Activated T-helper 2 cell treated with anti-CD3 and anti-CD28 coated beads, Interferon-gamma antibody, Interleukin-2, Interleukin-4, amounts not matched to agents 10 μg/mL and 5 μg/mL and 100 μg/mL, durations not matched to agents 14 hours and 24 hours and 36 hours (primary cell): Measurements from ENCODE around the gene CYFIP1. TPM values are rescaled to one million over a fixed set of nuclear protein-coding genes. Genes with fewer than 3 reads are reported as not detected.
A peak's percentile ranks its signal among the peaks of the same experiment; 100 is the strongest.

Source experiments
- DNase-seq: peaks from one replicate; pipeline ENCODE4 v3.0.0; 2021; ENCODE audit warnings: low spot score
- H3K27ac Mint-ChIP-seq: one replicate; pipeline ENCODE4 v1.8.0; 2021; ENCODE audit warnings: mixed read lengths
- H3K27me3 Mint-ChIP-seq: one replicate; pipeline ENCODE4 v1.8.0; 2021; ENCODE audit warnings: low read depth, mixed read lengths
- H3K36me3 Mint-ChIP-seq: one replicate; pipeline ENCODE4 v1.8.0; 2021; ENCODE audit warnings: low read depth, mixed read lengths
- H3K4me1 Mint-ChIP-seq: one replicate; pipeline ENCODE4 v1.8.0; 2021; ENCODE audit warnings: low read depth, mixed read lengths
- H3K4me3 Mint-ChIP-seq: one replicate; pipeline ENCODE4 v1.8.0; 2021; ENCODE audit warnings: low read depth, mild to moderate bottlenecking, moderate library complexity, mixed read lengths
- H3K9me3 Mint-ChIP-seq: one replicate; pipeline ENCODE4 v1.8.0; 2021; ENCODE audit warnings: mixed read lengths
- intact Hi-C: fragments of 100-400 bp; cut with micrococcal nuclease; formaldehyde crosslinking; loops from one replicate; pipeline ENCODE4 v1.15.1; 2023
- total RNA-seq: library from RNA; stranded (reverse); gene quantifications from 2 replicates; pipeline ENCODE4 v1.2.3, GENCODE V29; 2022

The CYFIP1 gene
- total RNA-seq, 1 donor from 2014 or later, result 52.7 TPM

DNA sequence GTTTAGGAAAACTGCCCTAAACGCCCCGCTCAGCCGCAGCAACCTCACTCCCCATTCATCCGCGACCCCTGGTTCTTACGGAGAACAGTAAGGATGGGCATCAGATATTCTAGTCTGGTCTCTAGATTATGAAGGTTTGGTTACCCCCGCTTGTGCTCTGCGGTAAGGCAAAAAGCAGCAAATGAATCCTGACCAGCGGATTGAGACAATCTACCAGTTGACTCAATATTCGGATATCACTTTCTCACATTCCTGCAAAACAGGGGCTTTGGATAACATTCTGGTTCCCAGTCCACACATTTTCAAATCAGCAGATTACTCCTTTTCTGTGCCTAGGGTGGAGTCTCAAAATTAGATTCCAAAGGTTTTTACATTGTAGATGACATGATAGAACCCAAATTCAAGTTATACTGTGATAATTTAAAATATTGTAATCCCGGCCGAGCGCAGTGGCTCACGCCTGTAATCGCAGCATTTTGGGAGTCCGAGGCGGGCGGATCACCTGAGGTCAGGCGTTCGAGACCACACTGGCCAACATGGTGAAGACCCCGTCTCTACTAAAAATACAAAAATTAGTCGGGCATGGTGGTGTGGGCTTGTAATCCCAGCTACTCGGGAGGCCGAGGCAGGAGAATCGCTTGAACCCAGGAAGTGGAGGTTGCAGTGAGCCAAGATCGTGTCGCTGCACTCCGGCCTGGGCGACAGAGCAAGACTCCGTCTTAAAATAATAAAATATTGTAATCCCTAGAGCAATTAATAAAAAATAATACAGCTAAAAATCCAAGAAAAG lies 1.1 kb upstream of the CYFIP1 start:
- H3K9me3 Mint-ChIP-seq, result no peaks in the 10 kb centered on the region
- H3K4me3 Mint-ChIP-seq, result peak overlapping the region; percentile 66
- intact Hi-C loops, result no loop called here
- H3K27me3 Mint-ChIP-seq, result peaks cover 24% of the 10 kb centered on the region
- H3K36me3 Mint-ChIP-seq, result no peaks in the 10 kb centered on the region
- no peak for DNase-seq
- no peak overlapping the region for H3K27ac Mint-ChIP-seq
- peaks cover 14% of the 10 kb centered on the region for H3K4me1 Mint-ChIP-seq

- Mint-ChIP-seq H3K27ac (peak overlapping the region; percentile 46), H3K27me3 (peaks cover 24% of the 10 kb centered on the region), H3K36me3 (no peaks in the 10 kb centered on the region), H3K9me3 (no peaks in the 10 kb centered on the region), H3K4me3 (peak overlapping the region; percentile 87), H3K4me1 (peaks cover 18% of the 10 kb centered on the region)
- intact Hi-C loops, result no loop called here
- peak; percentile 19 for DNase-seq
These were observed 655 bp downstream of the CYFIP1 start for GRCh38 chr15:22979238-22980188.

DNA sequence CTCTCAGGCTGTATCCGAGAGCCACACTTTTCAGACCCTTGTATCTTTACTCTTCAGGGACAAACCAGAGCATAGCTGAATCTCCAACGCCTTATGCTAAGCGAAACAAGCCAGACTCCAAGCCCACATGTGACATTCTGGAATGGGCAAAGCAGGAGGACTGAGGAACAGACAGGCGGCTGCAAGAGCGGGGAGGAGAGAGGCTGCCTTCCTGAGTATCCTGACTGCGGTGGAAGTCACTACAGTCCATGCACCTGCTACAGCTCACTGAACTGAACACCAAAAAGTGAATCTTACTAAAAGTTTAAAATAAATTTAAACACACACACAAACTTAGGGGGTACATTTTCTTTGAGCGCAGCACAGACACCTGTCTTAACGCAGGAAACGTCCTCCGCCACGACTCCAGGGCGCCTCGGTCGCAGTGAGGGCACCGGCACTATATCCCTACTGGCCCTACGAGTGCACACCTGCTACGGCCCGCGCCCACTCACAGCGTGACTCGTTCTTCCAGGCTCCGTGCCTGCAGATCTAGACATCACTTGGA lies 1.4 kb downstream of the CYFIP1 start:
- H3K27ac Mint-ChIP-seq, result no peak overlapping the region
- peaks cover 24% of the 10 kb centered on the region for H3K27me3 Mint-ChIP-seq
- intact Hi-C loops, result no loop called here
- DNase-seq, result no peak
- peak overlapping the region; percentile 87 for H3K4me3 Mint-ChIP-seq
- peaks cover 18% of the 10 kb centered on the region for H3K4me1 Mint-ChIP-seq
- no peaks in the 10 kb centered on the region for H3K9me3 Mint-ChIP-seq
- H3K36me3 Mint-ChIP-seq, result no peaks in the 10 kb centered on the region

DNA sequence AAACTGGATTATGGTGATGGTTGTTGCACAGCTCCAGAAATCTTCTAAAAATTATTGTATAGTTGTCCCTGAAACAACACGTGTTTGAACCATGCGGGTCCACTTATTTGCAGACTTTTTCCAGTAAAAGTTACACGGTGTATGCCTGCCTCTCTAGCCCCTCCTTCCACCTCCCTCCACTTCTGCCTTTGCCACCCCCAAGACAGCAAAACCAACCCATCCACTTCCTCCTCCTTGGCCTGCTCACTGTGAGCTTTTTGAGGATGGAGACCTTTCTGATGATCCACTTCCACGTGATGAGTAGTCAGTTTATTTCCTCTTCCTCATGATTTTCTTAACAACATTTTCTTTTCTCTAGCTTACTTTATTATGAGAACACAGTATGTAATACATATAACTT lies 5.4 kb downstream of the CYFIP1 start:
- Mint-ChIP-seq H3K27ac (peak overlapping the region; percentile 2), H3K4me3 (no peak overlapping the region)

GRCh38 chr15:22973987-22974386 lies 6.2 kb downstream of the CYFIP1 start:
- H3K36me3 Mint-ChIP-seq, result no peaks in the 10 kb centered on the region
- peaks cover 7% of the 10 kb centered on the region for H3K27me3 Mint-ChIP-seq
- intact Hi-C loops, result no loop called here
- H3K27ac Mint-ChIP-seq, result no peak overlapping the region
- H3K4me1 Mint-ChIP-seq, result peaks cover 14% of the 10 kb centered on the region
- peaks cover 4% of the 10 kb centered on the region for H3K9me3 Mint-ChIP-seq
- no peak for DNase-seq
- no peak overlapping the region for H3K4me3 Mint-ChIP-seq

More for the DNA sequence above, 5.4 kb downstream of the CYFIP1 start:
- no peaks in the 10 kb centered on the region for H3K9me3 Mint-ChIP-seq
- H3K36me3 Mint-ChIP-seq, result no peaks in the 10 kb centered on the region
- H3K4me1 Mint-ChIP-seq, result peaks cover 21% of the 10 kb centered on the region
- intact Hi-C loops, result no loop called here
- DNase-seq, result no peak
- H3K27me3 Mint-ChIP-seq, result peaks cover 15% of the 10 kb centered on the region

GRCh38 chr15:22973286-22973685 lies 6.9 kb downstream of the CYFIP1 start:
- Mint-ChIP-seq H3K9me3 (peaks cover 4% of the 10 kb centered on the region), H3K27ac (no peak overlapping the region), H3K36me3 (no peaks in the 10 kb centered on the region), H3K4me3 (no peak overlapping the region), H3K4me1 (peaks cover 10% of the 10 kb centered on the region), H3K27me3 (peaks cover under 1% of the 10 kb centered on the region)
- DNase-seq, result no peak
- intact Hi-C loops, result no loop called here

- DNase-seq, result no peak
- Mint-ChIP-seq H3K4me3 (no peak overlapping the region), H3K27ac (no peak overlapping the region), H3K4me1 (peaks cover 6% of the 10 kb centered on the region), H3K36me3 (no peaks in the 10 kb centered on the region), H3K27me3 (no peaks in the 10 kb centered on the region), H3K9me3 (peaks cover 4% of the 10 kb centered on the region)
- intact Hi-C loops, result no loop called here
These were observed 10.7 kb downstream of the CYFIP1 start for GRCh38 chr15:22969489-22969888.

GRCh38 chr15:22968366-22968765 lies 11.8 kb downstream of the CYFIP1 start:
- Mint-ChIP-seq H3K4me3 (no peak overlapping the region), H3K4me1 (peaks cover 4% of the 10 kb centered on the region), H3K27me3 (no peaks in the 10 kb centered on the region), H3K27ac (no peak overlapping the region), H3K9me3 (peaks cover 4% of the 10 kb centered on the region), H3K36me3 (no peaks in the 10 kb centered on the region)
- intact Hi-C loops, result no loop called here
- DNase-seq, result no peak

- H3K4me1 Mint-ChIP-seq, result peaks cover 2% of the 10 kb centered on the region
- no peak for DNase-seq
- H3K27me3 Mint-ChIP-seq, result no peaks in the 10 kb centered on the region
- no peak overlapping the region for H3K4me3 Mint-ChIP-seq
- H3K27ac Mint-ChIP-seq, result no peak overlapping the region
- H3K9me3 Mint-ChIP-seq, result peaks cover 4% of the 10 kb centered on the region
- H3K36me3 Mint-ChIP-seq, result no peaks in the 10 kb centered on the region
- intact Hi-C loops, result no loop called here
These were observed 12.9 kb downstream of the CYFIP1 start for GRCh38 chr15:22967084-22967770.

DNA sequence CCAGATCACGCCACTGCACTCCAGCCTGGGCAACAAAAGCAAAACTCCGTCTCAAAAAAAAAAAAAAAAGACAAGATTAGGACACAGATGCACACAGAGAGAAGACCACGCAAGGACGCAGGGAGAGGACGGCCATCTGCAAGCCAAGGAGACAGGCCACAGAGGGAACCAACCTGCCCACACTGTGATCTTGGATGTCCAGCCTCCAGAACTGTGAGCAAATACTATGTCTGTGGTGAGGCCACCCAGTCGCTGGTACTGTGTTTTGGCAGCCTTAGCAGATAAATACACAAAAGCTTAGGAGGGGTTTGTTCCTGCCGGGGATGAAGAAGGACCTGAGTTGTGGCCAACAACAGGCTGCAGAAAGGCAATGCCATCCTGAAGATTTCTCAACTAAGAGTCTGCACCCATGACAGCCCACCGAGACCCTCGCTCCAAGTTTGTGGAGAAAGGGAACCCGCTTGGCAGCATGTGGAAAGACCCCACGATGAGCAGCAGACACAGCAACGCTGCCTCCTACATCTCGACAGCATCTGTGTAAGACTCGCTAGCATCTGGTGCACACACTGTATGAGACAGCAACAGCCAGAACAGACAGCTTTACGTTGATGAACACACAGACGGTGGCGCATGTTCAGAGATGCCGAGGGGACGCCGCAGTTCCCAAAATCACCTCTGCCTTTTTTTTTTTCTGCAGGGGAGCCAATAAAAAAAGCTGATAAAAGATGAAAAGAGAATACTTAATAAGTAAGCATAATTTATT lies 13.7 kb downstream of the CYFIP1 start:
- Mint-ChIP-seq H3K4me3 (no peak overlapping the region), H3K27me3 (no peaks in the 10 kb centered on the region), H3K4me1 (peaks cover 2% of the 10 kb centered on the region), H3K36me3 (no peaks in the 10 kb centered on the region), H3K9me3 (peaks cover 4% of the 10 kb centered on the region), H3K27ac (no peak overlapping the region)
- DNase-seq, result no peak
- intact Hi-C loops, result no loop called here

DNA sequence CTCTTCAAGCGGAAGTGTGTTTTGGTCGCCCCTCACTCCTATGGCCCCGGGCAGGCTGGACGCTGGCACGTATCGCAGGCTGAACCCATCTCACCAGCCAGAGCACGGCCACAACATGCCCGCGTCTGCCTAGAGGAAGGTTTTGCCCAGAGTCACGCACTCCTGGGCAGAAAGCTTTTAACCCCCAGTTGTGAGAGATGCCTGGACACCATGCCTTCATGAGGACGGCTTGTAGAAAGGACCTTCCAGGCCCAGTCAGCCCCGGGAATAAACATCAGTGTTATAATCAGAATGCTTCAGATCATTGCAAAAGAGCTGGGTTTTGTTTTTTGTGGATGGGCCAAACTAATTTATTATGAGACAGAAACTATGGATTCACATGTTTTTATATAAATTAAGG lies 16.5 kb downstream of the CYFIP1 start:
- H3K36me3 Mint-ChIP-seq, result no peaks in the 10 kb centered on the region
- H3K27me3 Mint-ChIP-seq, result no peaks in the 10 kb centered on the region
- H3K27ac Mint-ChIP-seq, result no peak overlapping the region
- no peaks in the 10 kb centered on the region for H3K9me3 Mint-ChIP-seq
- no peak for DNase-seq
- peaks cover 2% of the 10 kb centered on the region for H3K4me1 Mint-ChIP-seq
- H3K4me3 Mint-ChIP-seq, result no peak overlapping the region
- intact Hi-C loops, result no loop called here

DNA sequence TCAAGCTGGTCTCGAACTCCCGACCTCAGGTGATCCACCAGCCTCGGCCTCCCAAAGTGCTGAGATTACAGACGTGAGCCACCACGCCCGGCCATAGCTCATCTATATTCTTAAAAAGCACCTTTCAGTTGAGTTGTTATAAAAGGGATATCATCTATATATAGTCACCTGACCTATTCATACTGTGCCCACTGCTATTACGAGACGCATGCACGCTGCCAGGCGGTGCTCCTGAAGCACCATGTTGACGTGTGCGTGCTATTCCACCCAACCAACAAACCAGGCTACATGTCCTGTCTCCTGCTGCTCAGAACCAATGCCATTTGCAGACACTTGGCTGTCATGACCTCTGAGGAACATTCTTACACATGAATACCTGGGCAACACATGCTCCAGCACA lies 17.6 kb downstream of the CYFIP1 start:
- H3K4me3 Mint-ChIP-seq, result no peak overlapping the region
- H3K36me3 Mint-ChIP-seq, result no peaks in the 10 kb centered on the region
- intact Hi-C loops, result no loop called here
- no peak for DNase-seq
- H3K9me3 Mint-ChIP-seq, result no peaks in the 10 kb centered on the region
- H3K27me3 Mint-ChIP-seq, result no peaks in the 10 kb centered on the region
- H3K4me1 Mint-ChIP-seq, result no peaks in the 10 kb centered on the region
- H3K27ac Mint-ChIP-seq, result no peak overlapping the region
